Rectal smooth muscle tissue (tissue), 1 donor: ENCODE results near the gene FBXO40.

Experiments used
- H3K27ac ChIP-seq: one replicate; pipeline ENCODE4 v1.7.0; 2013; ENCODE audit warnings: low read depth, low read length, inconsistent platforms
- H3K27me3 ChIP-seq: one replicate; pipeline ENCODE4 v1.7.0; 2013; ENCODE audit warnings: low read length; ENCODE audit not compliant: control insufficient read depth, insufficient read depth
- H3K36me3 ChIP-seq: one replicate; pipeline ENCODE4 v1.7.0; 2013; ENCODE audit warnings: low read length; ENCODE audit not compliant: control insufficient read depth, insufficient read depth
- H3K4me1 ChIP-seq: one replicate; pipeline ENCODE4 v1.7.0; 2013; ENCODE audit warnings: low read length; ENCODE audit not compliant: control insufficient read depth, insufficient read depth
- H3K4me3 ChIP-seq: one replicate; pipeline ENCODE4 v1.7.0; 2013; ENCODE audit warnings: low read length
- H3K9ac ChIP-seq: one replicate; pipeline ENCODE4 v1.7.0; 2013; ENCODE audit warnings: low read length

FBXO40 gene

DNA sequence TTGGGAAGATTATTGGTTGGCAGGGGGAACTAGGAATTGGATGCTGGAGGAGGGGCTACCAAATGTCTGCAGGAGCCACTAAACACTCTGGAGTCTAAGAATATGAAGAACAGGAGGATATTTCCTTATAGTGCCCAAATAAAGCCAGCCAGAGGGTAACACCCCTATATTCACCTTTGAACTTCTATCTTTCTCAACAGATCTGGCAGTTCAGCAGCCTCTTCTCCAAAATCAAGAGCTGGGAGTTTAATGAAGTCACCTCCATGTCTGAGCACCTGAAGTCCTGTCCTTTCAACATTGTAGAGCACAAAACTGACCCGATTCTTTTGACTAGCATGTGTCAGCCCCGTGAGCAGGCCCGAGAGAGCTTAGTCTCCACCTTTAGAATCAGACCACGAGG is 33.3 kb downstream of the FBXO40 start:
- H3K27ac ChIP-seq = no peak overlapping the region
- H3K27me3 ChIP-seq = no peaks in the 10 kb centered on the region
- no peak overlapping the region for H3K4me3 ChIP-seq
- no peaks in the 10 kb centered on the region for H3K4me1 ChIP-seq
- no peaks in the 10 kb centered on the region for H3K36me3 ChIP-seq
- H3K9ac ChIP-seq = no peak overlapping the region

DNA sequence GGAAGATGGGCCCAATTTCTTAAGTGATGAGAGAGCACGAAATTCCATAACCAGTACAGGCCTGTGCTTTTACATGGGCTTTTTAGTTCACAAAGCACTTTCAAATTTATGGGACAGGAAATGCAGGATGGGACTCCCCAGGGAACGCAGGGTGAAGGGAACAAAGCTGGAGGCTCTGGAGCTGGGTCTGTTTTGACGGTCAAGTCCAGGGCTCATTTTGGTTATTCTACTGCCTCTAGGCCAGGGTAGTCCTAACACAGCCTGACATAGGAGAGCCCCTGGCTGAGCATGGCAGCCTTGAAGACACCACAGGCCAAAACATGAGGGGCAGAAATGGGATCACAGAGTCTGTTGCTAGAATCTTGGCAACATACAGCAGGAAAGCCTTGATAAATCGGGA is 34.0 kb downstream of the FBXO40 start:
- H3K36me3 ChIP-seq = no peaks in the 10 kb centered on the region
- no peaks in the 10 kb centered on the region for H3K4me1 ChIP-seq
- H3K9ac ChIP-seq = no peak overlapping the region
- no peak overlapping the region for H3K4me3 ChIP-seq
- H3K27ac ChIP-seq = no peak overlapping the region
- H3K27me3 ChIP-seq = no peaks in the 10 kb centered on the region

DNA sequence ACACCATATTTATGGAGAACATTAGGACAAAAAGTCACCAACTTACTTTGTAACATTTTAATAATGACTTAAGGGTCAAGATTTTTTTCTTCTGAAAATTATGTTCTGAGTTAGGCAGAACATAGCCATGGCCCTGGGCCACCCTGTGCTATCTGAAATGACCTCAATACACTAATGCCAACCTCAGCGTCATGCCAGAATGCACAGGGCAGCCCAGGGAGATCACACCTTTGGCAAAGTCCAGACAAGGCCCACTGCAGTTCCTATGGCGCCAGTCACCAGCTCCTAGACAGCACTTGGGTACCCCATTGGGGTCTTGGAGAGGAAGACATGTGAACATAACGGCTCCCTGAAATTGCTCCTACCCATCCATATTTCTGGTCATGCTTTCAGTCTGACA is 34.4 kb downstream of the FBXO40 start:
- Histone ChIP-seq H3K9ac (no peak overlapping the region), H3K4me3 (no peak overlapping the region), H3K27me3 (no peaks in the 10 kb centered on the region), H3K36me3 (peaks cover 2% of the 10 kb centered on the region), H3K27ac (no peak overlapping the region), H3K4me1 (no peaks in the 10 kb centered on the region)

DNA sequence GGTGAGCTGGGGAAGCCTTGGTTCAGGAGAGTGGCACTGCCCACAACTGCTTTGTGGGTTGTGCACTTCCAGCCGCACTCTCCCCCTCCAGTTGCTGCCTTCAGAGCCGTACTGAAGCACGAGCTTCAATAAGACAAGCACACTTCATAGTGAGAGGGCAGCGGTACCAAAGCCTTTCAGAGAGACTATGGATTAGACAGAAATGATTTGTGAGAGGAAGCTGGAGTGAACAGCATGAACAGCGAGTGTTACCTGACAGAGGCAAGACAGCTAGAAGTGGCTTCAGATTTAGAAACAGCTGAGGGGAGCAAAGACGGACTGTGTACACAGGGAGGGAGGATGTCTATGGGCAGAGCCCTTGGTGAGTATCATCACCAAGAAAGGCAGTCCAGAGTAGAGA is 36.4 kb downstream of the FBXO40 start:
- Histone ChIP-seq H3K4me1 (no peaks in the 10 kb centered on the region), H3K36me3 (peaks cover 2% of the 10 kb centered on the region), H3K9ac (no peak overlapping the region), H3K4me3 (no peak overlapping the region), H3K27ac (no peak overlapping the region), H3K27me3 (no peaks in the 10 kb centered on the region)

DNA sequence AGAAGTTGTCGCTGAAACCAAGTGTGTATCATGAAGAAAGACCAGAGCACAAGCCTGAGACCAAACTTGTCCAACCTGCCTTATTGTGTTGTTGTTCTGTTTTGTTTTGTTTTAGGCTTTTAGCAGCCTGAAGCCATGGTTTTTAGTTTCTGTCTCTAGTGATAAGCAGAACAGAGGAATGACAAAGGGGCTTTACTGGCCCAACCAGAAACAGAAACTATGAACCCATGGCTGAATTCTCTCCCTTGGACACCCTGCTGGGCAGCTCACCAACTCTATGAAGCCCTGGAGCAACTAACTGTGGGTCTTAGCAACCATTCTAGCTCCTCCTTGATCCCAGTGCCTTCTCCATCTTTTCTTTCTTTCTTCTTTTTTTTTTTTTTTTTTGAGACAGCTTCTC is 37.2 kb downstream of the FBXO40 start:
- H3K27ac ChIP-seq = no peak overlapping the region

DNA sequence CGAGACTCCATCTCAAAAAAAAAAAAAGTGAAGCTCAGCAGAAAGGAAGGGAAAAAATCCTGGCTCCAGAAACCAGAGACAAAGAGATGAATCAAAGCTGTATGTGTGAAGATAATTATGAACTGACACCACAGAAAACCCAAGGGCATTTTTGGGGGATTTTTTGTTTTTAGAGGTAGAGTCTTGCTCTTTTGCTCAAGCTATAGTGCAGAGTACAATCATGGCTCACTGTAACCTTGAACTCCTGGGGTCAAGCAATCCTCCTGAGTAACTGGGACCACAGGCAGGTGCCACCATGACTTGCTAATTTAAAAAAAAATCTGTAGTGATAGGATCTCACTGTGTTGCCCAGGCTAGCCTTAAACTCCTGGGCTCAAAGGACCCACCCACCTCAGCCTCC is 44.7 kb downstream of the FBXO40 start:
- Histone ChIP-seq H3K36me3 (peaks cover 2% of the 10 kb centered on the region), H3K4me3 (no peak overlapping the region), H3K27ac (no peak overlapping the region), H3K4me1 (no peaks in the 10 kb centered on the region), H3K9ac (no peak overlapping the region), H3K27me3 (no peaks in the 10 kb centered on the region)

More for the DNA sequence above, 37.2 kb downstream of the FBXO40 start:
- Histone ChIP-seq H3K36me3 (peaks cover 4% of the 10 kb centered on the region), H3K4me3 (no peak overlapping the region), H3K27me3 (no peaks in the 10 kb centered on the region), H3K4me1 (no peaks in the 10 kb centered on the region), H3K9ac (no peak overlapping the region)

DNA sequence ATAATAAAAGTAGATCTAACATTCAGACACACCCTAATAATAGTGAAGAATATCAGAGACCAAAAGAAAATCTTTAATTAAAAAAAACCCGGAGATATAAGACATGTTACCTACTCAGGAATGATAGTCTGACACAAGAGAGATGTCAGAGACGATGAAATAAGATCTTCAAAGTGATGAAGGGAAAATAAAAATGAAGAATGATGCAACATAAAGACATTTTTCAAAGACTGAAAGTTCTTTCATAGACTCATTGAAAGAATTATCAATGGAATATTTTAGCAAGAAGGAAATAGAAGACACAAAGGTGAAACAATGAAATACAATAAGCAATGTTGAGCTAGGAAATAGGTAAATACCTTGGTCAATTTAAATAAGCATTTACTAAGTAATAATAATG is 47.9 kb downstream of the FBXO40 start:
- no peak overlapping the region for H3K27ac ChIP-seq
- no peak overlapping the region for H3K9ac ChIP-seq
- H3K36me3 ChIP-seq = no peaks in the 10 kb centered on the region
- no peak overlapping the region for H3K4me3 ChIP-seq
- no peaks in the 10 kb centered on the region for H3K27me3 ChIP-seq
- H3K4me1 ChIP-seq = no peaks in the 10 kb centered on the region

DNA sequence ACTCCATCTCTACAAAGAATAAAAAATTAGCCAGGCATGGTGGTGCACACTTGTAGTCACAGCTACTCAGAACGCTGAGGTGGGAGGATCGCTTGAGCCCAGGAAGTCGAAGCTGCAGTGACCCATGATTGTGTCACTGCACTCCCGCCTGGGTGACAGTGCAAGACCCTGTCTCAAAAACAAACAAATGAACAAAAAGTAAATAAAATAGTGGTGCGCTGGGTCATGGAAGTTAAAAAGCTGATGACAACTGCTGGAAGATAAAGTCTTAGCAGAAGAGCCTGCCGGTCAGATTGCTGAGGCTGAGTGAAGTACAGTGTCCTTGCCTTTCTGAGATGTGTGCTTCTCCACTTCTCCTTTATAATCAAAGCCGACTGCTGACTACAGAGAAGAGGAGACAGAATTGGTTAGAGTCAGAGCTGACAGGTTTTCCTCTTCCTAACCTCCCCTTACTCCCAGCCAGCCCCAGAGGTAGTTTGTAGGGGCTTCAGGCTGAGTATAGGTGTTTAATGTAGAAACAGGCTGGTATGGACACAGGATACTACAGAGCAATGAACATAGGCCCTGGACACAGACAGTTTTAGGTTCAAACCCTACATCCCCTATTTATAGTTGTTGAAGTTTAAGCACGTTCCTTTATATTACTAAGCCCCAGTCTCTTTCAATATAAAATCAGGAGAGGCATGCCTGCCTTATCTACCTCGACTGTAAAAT is 49.6 kb downstream of the FBXO40 start:
- no peak overlapping the region for H3K4me3 ChIP-seq
- H3K27ac ChIP-seq = no peak overlapping the region
- no peaks in the 10 kb centered on the region for H3K4me1 ChIP-seq
- no peak overlapping the region for H3K9ac ChIP-seq
- H3K27me3 ChIP-seq = no peaks in the 10 kb centered on the region
- H3K36me3 ChIP-seq = no peaks in the 10 kb centered on the region

DNA sequence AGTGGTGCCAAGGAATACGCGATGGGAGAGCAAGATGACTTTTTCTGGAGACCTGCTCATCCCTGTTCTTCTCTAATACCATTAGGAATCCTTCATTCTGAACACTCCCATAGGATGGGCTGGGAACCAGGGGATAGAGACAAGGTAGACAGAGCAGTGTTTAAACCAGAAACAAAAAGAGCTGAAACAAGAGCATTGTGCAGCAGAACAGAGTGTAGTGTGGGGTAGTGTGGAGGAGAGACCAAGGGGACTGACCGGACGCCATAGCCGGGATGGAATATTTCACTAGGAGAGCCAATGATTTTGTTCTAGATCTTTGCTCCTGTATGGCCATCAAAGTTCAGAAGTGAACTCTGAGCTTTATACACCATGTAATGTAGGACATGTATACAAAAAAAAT is 51.9 kb downstream of the FBXO40 start:
- Histone ChIP-seq H3K4me3 (no peak overlapping the region), H3K27me3 (no peaks in the 10 kb centered on the region), H3K9ac (no peak overlapping the region), H3K4me1 (no peaks in the 10 kb centered on the region), H3K27ac (no peak overlapping the region), H3K36me3 (no peaks in the 10 kb centered on the region)

DNA sequence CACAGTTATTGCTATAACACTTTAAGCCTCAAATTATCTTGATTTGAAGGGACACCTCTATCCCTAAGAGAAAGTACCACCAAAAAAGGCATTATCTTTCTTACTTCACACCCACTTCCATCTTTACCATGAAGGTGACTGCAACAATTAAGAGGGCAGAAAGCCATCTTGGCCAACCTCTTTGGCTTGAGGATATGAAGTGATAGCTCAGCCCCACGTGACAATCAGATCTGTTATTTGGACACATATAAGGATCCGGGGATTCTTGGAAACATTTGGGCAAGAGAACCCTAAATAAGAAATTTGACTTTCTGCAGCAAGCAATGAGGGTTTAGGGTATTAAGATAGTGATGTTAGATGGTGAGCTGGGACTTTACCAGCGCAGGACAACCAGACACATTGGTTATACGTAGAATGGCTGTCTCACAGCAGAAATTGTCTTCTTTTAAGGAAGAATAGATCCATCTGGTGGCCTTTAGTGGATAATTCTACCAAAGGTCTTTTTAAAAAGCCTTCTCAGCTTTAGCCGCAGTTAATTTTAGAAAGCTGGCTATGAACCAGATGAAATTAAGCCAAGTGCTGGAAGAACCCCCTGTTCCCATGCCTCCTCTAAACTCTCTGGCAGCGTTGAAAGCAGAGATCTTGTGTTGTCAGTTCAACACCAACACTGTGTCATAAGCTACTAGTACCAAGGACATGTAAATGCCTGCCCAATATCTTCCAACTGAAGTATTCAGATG is 55.2 kb downstream of the FBXO40 start:
- Histone ChIP-seq H3K36me3 (no peaks in the 10 kb centered on the region), H3K4me1 (no peaks in the 10 kb centered on the region)

DNA sequence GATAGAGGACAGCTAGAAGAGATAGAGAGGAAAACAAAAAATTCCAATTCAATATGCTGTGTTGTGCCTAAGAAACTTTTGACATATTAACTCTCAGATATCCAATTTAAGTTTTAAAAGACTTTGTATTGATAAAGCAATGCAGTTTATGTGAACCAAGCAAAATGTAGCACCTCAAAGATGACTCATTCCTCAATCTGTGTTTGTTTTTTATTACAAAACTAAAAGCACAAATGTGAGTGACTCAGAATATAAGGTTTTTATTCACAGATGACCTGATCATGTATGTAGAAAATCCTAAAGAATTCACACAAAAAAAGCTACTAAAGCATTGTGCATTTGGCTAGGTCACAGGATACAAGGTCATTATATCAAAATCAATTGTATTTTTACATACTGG is 56.5 kb downstream of the FBXO40 start:
- no peaks in the 10 kb centered on the region for H3K36me3 ChIP-seq
- no peaks in the 10 kb centered on the region for H3K27me3 ChIP-seq
- H3K4me1 ChIP-seq = no peaks in the 10 kb centered on the region
- H3K9ac ChIP-seq = no peak overlapping the region
- H3K27ac ChIP-seq = no peak overlapping the region
- H3K4me3 ChIP-seq = no peak overlapping the region

More for the DNA sequence above, 55.2 kb downstream of the FBXO40 start:
- Histone ChIP-seq H3K4me3 (no peak overlapping the region), H3K27ac (no peak overlapping the region), H3K27me3 (no peaks in the 10 kb centered on the region), H3K9ac (no peak overlapping the region)

DNA sequence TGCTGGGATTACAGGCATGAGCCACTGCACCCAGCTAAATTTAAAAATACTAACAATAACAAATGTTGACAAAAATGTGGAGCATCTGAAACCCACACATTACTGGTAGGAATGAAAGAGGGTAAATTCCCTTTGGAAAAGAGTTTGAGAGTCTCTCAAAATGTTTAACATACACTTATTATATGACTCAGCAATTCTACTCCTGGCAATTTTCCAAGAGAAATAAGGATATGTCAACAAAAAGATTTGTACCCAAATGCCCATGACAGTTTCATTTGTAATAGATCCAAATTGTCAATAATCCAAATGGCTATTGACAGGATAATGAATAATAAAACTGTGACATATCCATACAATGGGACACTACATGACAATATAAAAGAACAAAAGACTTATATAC is 58.5 kb downstream of the FBXO40 start:
- no peak overlapping the region for H3K27ac ChIP-seq
- H3K4me3 ChIP-seq = no peak overlapping the region
- H3K36me3 ChIP-seq = no peaks in the 10 kb centered on the region
- H3K27me3 ChIP-seq = no peaks in the 10 kb centered on the region
- H3K4me1 ChIP-seq = no peaks in the 10 kb centered on the region
- H3K9ac ChIP-seq = no peak overlapping the region
